GM12878 (cell line): ENCODE results near the gene LYPD6.

Experiments used
- BHLHE40 ChIP-seq, 2 experiments: fragments of 450-650 bp in 1 of 2; IDR thresholded peaks; 2 replicates each; pipeline ENCODE4 v1.6.1; 2011 to 2017; ENCODE audit warnings: low read depth in 2 of 2, borderline replicate concordance in 1 of 2, improper control_type of control experiment in 1 of 2, low read length in 1 of 2, mild to moderate bottlenecking in 1 of 2
- EP300 ChIP-seq, 2 experiments: fragments of 150-350 bp in 1 of 2; IDR thresholded peaks; 2 replicates each; pipeline ENCODE4 v1.6.1; 2011 to 2012; ENCODE audit warnings: low read depth in 2 of 2, low read length in 2 of 2, borderline replicate concordance in 1 of 2, improper control_type of control experiment in 1 of 2, inconsistent platforms in 1 of 2; ENCODE audit not compliant: control insufficient read depth in 1 of 2
- EZH2 ChIP-seq: IDR thresholded peaks from 2 replicates; pipeline ENCODE4 v1.6.1; 2012; ENCODE audit warnings: low read depth, mild to moderate bottlenecking, control low read depth, inconsistent platforms, low read length, borderline replicate concordance; ENCODE audit not compliant: control insufficient read depth
- GABPA ChIP-seq: IDR thresholded peaks from 2 replicates; pipeline ENCODE4 v1.6.1; 2014; ENCODE audit warnings: antibody characterized with exemption, low read depth, mild to moderate bottlenecking, inconsistent platforms
- JUNB ChIP-seq: IDR thresholded peaks from 2 replicates; pipeline ENCODE4 v1.6.1; 2016; ENCODE audit warnings: antibody characterized with exemption, mild to moderate bottlenecking
- POLR2AphosphoS5 ChIP-seq: IDR thresholded peaks from 2 replicates; pipeline ENCODE4 v1.6.1; 2011; ENCODE audit warnings: mild to moderate bottlenecking, low read length, inconsistent platforms
- POU2F2 ChIP-seq: IDR thresholded peaks from 3 replicates; pipeline ENCODE4 v1.6.1; 2011; ENCODE audit warnings: low read depth, mild to moderate bottlenecking, low read length, borderline replicate concordance
- SIX5 ChIP-seq: IDR thresholded peaks from 2 replicates; pipeline ENCODE4 v1.6.1; 2011; ENCODE audit warnings: mild to moderate bottlenecking, low read depth, low read length, moderate library complexity; ENCODE audit not compliant: severe bottlenecking
- SUZ12 ChIP-seq: fragments of 200-600 bp; sonication (generic); IDR thresholded peaks from one replicate; pipeline ENCODE4 v1.6.1; 2018; ENCODE audit warnings: antibody characterized with exemption, mild to moderate bottlenecking; ENCODE audit not compliant: unreplicated experiment
- TAF1 ChIP-seq: IDR thresholded peaks from 2 replicates; pipeline ENCODE4 v1.6.1; 2011; ENCODE audit warnings: mild to moderate bottlenecking, low read depth, low read length, borderline replicate concordance
- ZNF24 ChIP-seq: fragments of 450-650 bp; IDR thresholded peaks from 2 replicates; pipeline ENCODE4 v1.6.1; 2017; ENCODE audit warnings: antibody characterized with exemption, mild to moderate bottlenecking
- ZNF274 ChIP-seq: IDR thresholded peaks from one replicate; pipeline ENCODE4 v1.8.0; 2011; ENCODE audit not compliant: insufficient read length, insufficient read depth
- TF ChIP-seq, protein P1 (sequence below), 3 experiments: IDR thresholded peaks in 2 of 3; conservative IDR thresholded peaks in 1 of 3; 2 replicates each; pipeline ENCODE4 v1.5.1; 2011; ENCODE audit warnings: low read depth in 3 of 3, low read length in 3 of 3, mild to moderate bottlenecking in 3 of 3, control low read depth in 2 of 3, moderate library complexity in 2 of 3, inconsistent platforms in 1 of 3, mixed read lengths in 1 of 3; ENCODE audit not compliant: control insufficient read depth in 2 of 3, insufficient read depth in 1 of 3; ENCODE audit errors: extremely low read depth in 1 of 3
- TF ChIP-seq, protein P2 (sequence below): IDR thresholded peaks from 2 replicates; pipeline ENCODE4 v1.6.1; 2012; ENCODE audit warnings: low read depth, low read length, improper control_type of control experiment

DNA sequence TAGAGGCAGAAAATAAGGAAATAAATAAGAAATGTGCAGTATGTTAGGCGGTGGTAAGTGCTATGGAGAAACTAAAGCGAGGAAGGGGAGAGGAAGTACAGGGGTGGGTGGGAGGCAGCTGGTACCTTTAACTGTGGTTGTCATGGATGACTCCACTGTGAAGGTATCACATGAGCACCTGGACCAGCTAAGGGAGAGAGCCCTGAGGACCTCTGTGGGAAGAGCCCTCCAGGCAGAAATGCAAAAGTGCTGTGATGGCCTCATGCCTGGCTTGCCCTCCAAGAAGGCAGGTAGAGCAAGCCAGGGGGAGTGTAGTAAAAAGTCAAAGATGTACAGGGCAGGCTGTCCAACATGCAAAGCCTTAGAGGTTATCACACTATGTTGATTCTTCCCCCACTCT is 17.9 kb downstream of the LYPD6 start:
- TF ChIP-seq, protein P1, sequence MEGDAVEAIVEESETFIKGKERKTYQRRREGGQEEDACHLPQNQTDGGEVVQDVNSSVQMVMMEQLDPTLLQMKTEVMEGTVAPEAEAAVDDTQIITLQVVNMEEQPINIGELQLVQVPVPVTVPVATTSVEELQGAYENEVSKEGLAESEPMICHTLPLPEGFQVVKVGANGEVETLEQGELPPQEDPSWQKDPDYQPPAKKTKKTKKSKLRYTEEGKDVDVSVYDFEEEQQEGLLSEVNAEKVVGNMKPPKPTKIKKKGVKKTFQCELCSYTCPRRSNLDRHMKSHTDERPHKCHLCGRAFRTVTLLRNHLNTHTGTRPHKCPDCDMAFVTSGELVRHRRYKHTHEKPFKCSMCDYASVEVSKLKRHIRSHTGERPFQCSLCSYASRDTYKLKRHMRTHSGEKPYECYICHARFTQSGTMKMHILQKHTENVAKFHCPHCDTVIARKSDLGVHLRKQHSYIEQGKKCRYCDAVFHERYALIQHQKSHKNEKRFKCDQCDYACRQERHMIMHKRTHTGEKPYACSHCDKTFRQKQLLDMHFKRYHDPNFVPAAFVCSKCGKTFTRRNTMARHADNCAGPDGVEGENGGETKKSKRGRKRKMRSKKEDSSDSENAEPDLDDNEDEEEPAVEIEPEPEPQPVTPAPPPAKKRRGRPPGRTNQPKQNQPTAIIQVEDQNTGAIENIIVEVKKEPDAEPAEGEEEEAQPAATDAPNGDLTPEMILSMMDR (IDR thresholded peaks at IDR 0.05 in 2 of 3, conservative IDR thresholded peaks at IDR 0.05 in 1 of 3; ENCODE audit: control insufficient read depth in 2 of 3, extremely low read depth in 1 of 3, insufficient read depth in 1 of 3, low read depth in 3 of 3, low read length in 3 of 3): no peak
- TF ChIP-seq ZNF274 (no peak), TAF1 (no peak), JUNB (no peak), GABPA (no peak), ZNF24 (no peak), POLR2AphosphoS5 (no peak), BHLHE40 (IDR thresholded peaks at IDR 0.05; ENCODE audit: borderline replicate concordance in 1 of 2, low read depth in 2 of 2, low read length in 1 of 2) (no peak), EZH2 (no peak), EP300 (IDR thresholded peaks at IDR 0.05; ENCODE audit: borderline replicate concordance in 1 of 2, control insufficient read depth in 1 of 2, low read depth in 2 of 2, low read length in 2 of 2) (no peak), SUZ12 (no peak), SIX5 (no peak), POU2F2 (no peak)
- TF ChIP-seq, protein P2, sequence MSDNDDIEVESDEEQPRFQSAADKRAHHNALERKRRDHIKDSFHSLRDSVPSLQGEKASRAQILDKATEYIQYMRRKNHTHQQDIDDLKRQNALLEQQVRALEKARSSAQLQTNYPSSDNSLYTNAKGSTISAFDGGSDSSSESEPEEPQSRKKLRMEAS: no peak
